Measurements from ENCODE around the gene PAMR1.

The PAMR1 gene

GRCh38 chr11:35383953-35384352, 141.5 kb downstream of the PAMR1 start:
- no peak overlapping the region for H2AFZ ChIP-seq (ENCODE audit: low read length)
- WGBS, 2 donors (ENCODE audit: extremely low coverage in 2 of 2, insufficient read length in 2 of 2, insufficient replicate concordance in 1 of 2): no CpG with 5 or more reads among the region's 5 CpGs

More at GRCh38 chr11:35383953-35384352, 141.5 kb downstream of the PAMR1 start:
- H2BK15ac ChIP-seq (ENCODE audit: low read length): no peak overlapping the region
- H2AK5ac ChIP-seq (ENCODE audit: low read depth, low read length): no peak overlapping the region
- no peak overlapping the region for H2BK5ac ChIP-seq (ENCODE audit: low read length)
- H3K4me1 ChIP-seq (ENCODE audit: control insufficient read depth in 2 of 2, insufficient read depth in 1 of 2, low read depth in 1 of 2, low read length in 2 of 2): peaks cover 0 to 2% of the 10 kb centered on the region in 2 donors
- H2BK12ac ChIP-seq (ENCODE audit: low read length): no peak overlapping the region
- no peaks in the 10 kb centered on the region for H3K27me3 ChIP-seq (ENCODE audit: control insufficient read depth in 3 of 3, insufficient read depth in 3 of 3, low read depth in 1 of 3, low read length in 3 of 3)
- no peak overlapping the region for H3K4ac ChIP-seq (ENCODE audit: low read length)
- no peak overlapping the region for H3K9ac ChIP-seq (ENCODE audit: low read depth, low read length, poor library complexity)
- H3K27ac ChIP-seq (replicated peaks; ENCODE audit: low read length): no peak overlapping the region
- no peak overlapping the region for H4K91ac ChIP-seq (ENCODE audit: low read depth, low read length, poor library complexity)
- no peak overlapping the region for H3K14ac ChIP-seq (ENCODE audit: low read length)
- no peak for DNase-seq (ENCODE audit: low spot score)
- H3K4me3 ChIP-seq (ENCODE audit: low read length in 2 of 2): no peak overlapping the region
- no peak overlapping the region for H4K8ac ChIP-seq (ENCODE audit: low read depth, low read length)
- no peak overlapping the region for H3K18ac ChIP-seq (ENCODE audit: low read length)
- H2BK120ac ChIP-seq (ENCODE audit: low read depth, low read length): no peak overlapping the region
- no peaks in the 10 kb centered on the region for H3K36me3 ChIP-seq (replicated peaks in 1 of 2; ENCODE audit: control insufficient read depth in 2 of 2, insufficient read depth in 2 of 2, low read length in 2 of 2)
- H3K79me1 ChIP-seq (ENCODE audit: low read depth, low read length): no peaks in the 10 kb centered on the region
- no peak overlapping the region for H3K4me2 ChIP-seq (ENCODE audit: insufficient read depth, low read length, poor library complexity, severe bottlenecking)
- H3K23ac ChIP-seq (ENCODE audit: low read depth, low read length, poor library complexity): no peak overlapping the region
- no peaks in the 10 kb centered on the region for H3K9me3 ChIP-seq (replicated peaks in 1 of 2; ENCODE audit: control insufficient read depth in 2 of 2, insufficient read depth in 1 of 2, low read depth in 1 of 2, low read length in 2 of 2)

Data from neuronal stem cell (in vitro differentiated cells).